CD1c-positive myeloid dendritic cell (primary cell): ENCODE results near the gene PCSK7.
"Not testable (repeated sequence)": the region's sequence is repeated elsewhere in the genome, so short reads cannot be mapped to it uniquely, and the experiment has no call there.

Experiments used
- DNase-seq: peaks from one replicate; pipeline ENCODE4 v3.0.0-alpha.2; 2016; ENCODE audit errors: extremely low spot score

The PCSK7 gene

GRCh38 chr11:117218133-117218915 lies 13.5 kb downstream of the PCSK7 start:
- no peak for DNase-seq

GRCh38 chr11:117217141-117218084 lies 14.5 kb downstream of the PCSK7 start:
- DNase-seq: no peak

GRCh38 chr11:117214404-117215110 lies 17.3 kb downstream of the PCSK7 start:
- DNase-seq: no peak

- no peak for DNase-seq
Observed at GRCh38 chr11:117212697-117213355, 19.0 kb downstream of the PCSK7 start.

GRCh38 chr11:117210620-117211019 lies 21.3 kb downstream of the PCSK7 start:
- DNase-seq: no peak

GRCh38 chr11:117209351-117210125 lies 22.3 kb downstream of the PCSK7 start:
- DNase-seq: not testable (repeated sequence)

GRCh38 chr11:117208710-117209109 lies 23.2 kb downstream of the PCSK7 start:
- DNase-seq: not testable (repeated sequence)

GRCh38 chr11:117207481-117207880 lies 24.4 kb downstream of the PCSK7 start:
- DNase-seq: not testable (repeated sequence)

GRCh38 chr11:117206859-117207258 lies 25.0 kb downstream of the PCSK7 start:
- DNase-seq: not testable (repeated sequence)

- DNase-seq: not testable (repeated sequence)
Observed at GRCh38 chr11:117206111-117206510, 25.8 kb downstream of the PCSK7 start.

- no peak for DNase-seq
Observed at GRCh38 chr11:117205211-117205818, 26.6 kb downstream of the PCSK7 start.

- no peak for DNase-seq
Observed at GRCh38 chr11:117204283-117205080, 27.4 kb downstream of the PCSK7 start.

GRCh38 chr11:117203069-117203407 lies 28.8 kb downstream of the PCSK7 start:
- no peak for DNase-seq

- DNase-seq: no peak
Observed at GRCh38 chr11:117202386-117203068, 29.3 kb downstream of the PCSK7 start.

- DNase-seq: no peak
Observed at GRCh38 chr11:117201658-117202305, 30.1 kb downstream of the PCSK7 start.

GRCh38 chr11:117200813-117201657 lies 30.8 kb downstream of the PCSK7 start:
- DNase-seq: no peak
